ENCODE measurements around the gene TICRR.

TICRR gene

GRCh38 chr15:89656116-89656815 is 81.0 kb downstream of the TICRR start:
- no peak for DNase-seq (ENCODE audit: low spot score)

GRCh38 chr15:89657686-89658200 is 82.5 kb downstream of the TICRR start:
- DNase-seq (ENCODE audit: low spot score) = no peak

GRCh38 chr15:89659295-89659694 is 84.0 kb downstream of the TICRR start:
- DNase-seq (ENCODE audit: low spot score) = no peak

- no peak for DNase-seq (ENCODE audit: low spot score)
These were observed 85.3 kb downstream of the TICRR start for GRCh38 chr15:89660556-89660955.

GRCh38 chr15:89662893-89663626 is 87.8 kb downstream of the TICRR start:
- DNase-seq (ENCODE audit: low spot score) = no peak

DNA sequence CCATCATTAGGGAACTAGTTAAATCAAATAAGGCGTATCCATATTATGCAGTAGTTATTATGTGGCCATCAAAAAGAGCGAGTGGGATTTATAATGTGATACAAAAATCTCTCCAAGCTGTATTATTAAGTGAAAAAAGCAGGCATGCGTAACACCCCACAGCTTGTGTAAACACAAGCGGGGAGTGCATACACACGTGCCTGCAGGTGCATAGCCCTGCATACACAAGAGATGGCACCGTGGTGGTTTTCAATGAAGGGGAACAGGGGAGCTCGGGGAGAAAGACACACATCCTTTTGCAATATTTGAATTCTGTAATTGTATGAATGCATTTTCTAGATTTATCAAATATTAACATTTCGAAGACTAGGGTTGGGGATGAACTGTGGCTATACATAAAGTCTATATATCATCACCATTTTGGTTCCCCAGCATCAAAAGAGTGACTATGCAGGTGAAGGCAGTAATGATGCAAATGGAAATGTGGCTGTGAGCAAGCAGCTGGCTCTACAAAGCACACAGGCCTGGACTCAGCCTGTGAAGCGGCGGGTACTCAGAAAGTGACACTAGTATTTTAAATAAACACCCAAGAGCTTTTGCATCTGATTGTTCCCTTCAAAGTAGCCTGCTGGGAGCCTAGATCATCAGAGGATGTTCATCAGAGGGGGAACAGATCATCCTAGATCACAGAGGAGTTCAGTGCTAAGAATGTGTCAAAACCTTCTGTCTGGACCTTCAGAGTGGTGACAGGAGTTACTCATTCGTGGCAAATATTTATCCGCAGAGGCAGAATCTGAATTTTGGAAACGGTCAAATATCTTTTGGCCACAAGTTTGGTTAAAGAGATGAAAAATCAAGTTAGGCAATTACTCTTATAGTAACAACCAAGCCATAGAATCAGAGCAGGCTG is 89.4 kb downstream of the TICRR start:
- no peak for DNase-seq (ENCODE audit: low spot score)

- no peak for DNase-seq (ENCODE audit: low spot score)
These were observed 90.3 kb downstream of the TICRR start for GRCh38 chr15:89665449-89666181.

DNA sequence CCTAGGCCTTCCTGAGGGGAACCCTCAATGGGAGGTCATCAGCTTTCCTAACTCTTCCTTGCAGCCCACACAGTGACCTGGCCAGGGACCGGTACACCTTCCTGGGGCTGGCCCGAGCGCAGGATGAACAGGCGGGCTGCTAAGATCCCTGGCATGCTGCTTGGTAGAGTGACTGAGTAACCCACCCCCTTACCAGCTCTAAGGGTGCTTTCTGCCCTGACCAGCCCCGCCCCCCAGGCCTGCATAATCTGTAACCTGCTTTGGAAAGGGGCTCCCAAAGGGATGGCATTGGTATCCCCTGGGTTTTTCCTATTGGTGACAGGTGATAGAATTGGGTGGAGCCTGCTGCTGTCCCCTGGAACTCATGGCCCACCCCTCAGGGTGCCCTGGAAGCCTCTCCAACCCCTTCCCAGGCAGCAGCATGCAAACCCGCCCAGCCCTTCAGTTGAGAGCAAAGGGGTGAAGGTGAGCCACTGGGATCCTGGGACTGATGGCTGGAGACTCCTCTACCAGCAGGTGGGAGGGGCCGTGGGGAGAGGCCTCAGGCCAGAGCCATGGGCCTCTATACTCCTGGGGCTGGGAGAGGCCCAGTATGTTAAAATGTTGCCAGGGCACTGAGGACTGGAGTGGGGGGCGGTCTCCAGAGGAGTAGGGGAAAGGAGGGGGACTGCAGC is 91.1 kb downstream of the TICRR start:
- no peak for DNase-seq (ENCODE audit: low spot score)

- DNase-seq (ENCODE audit: low spot score) = no peak
These were observed 91.8 kb downstream of the TICRR start for GRCh38 chr15:89666858-89667705.

DNA sequence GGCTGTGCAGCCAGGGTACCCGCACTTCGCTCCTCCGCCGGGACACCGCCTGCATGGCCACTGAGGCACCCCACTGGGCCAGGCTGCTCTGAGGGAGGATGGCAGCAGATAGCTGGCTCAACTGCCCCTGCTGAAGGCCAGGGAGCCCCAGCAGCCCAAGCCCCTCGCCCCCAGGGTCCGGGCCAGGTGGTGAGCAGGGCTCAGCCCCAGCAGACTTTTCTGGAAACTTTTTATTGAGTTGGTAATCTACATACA is 92.4 kb downstream of the TICRR start:
- DNase-seq (ENCODE audit: low spot score) = no peak

DNA sequence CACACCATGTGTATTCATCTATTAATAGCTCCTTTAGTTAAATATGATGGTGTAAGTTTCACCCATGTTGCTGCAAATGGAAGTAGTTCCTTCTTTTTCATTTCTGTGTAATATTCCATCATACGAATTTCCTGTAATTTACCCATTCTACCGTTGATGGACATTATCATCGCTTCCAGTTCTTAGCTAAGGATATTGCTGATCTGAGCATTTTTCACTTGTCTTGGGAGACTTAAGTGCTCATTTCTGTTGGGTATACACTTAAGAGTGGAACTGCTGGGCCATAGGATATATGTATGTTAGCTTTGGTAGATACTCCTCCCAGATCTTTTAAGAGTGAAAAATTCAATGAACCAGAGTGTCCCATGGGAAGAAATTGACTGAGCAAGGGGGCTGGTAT is 92.9 kb downstream of the TICRR start:
- DNase-seq (ENCODE audit: low spot score) = no peak

GRCh38 chr15:89669309-89669865 is 94.1 kb downstream of the TICRR start:
- DNase-seq (ENCODE audit: low spot score) = no peak

DNA sequence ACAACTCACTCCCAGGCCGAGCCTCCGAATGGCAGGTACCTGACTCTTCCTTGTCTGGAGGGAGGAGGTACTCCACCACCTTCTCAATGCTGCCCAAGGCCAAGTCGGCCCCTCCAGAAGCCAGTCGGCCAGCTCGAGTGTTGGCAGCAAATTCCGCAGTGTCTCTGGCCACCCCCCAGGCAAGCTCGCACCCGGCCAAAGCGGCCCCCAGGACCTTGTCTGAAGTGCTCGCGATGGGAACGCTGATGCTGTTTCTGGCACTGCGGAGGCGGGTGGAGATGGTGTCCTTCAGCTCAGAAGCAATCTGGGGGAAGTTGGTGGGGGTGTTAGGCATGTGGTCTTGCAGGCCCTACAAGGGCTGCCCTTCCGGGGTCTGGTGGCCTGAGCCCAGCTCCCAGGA is 94.7 kb downstream of the TICRR start:
- no peak for DNase-seq (ENCODE audit: low spot score)

DNA sequence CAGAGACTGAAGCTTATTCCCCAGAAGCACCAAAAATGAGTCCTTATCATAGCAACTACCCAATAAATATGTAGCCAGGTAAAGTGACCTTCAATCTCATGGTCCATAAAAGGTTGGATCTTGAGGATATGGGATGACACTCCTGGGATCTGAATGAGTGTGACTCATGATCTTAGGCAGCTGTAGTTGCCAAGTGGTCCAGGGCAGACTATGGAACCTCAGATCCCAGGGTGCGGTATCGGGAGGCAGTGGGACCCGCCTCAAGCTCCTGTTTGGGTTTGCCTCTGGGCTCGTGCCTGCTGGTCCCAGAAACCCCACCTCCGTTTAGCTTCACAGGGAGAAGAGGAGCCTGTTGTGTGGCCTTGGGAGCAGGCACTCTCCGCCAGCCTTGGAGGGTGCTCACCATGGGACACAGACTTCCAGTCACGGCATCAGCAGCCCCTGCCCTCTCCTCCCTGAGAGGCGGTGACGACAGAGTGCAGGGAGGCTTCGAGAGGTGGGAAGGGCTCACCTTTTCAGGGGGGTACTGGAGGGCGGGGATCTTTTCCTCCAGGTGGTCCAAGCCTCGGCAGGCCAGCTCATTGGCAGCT is 95.8 kb downstream of the TICRR start:
- no peak for DNase-seq (ENCODE audit: low spot score)

DNA sequence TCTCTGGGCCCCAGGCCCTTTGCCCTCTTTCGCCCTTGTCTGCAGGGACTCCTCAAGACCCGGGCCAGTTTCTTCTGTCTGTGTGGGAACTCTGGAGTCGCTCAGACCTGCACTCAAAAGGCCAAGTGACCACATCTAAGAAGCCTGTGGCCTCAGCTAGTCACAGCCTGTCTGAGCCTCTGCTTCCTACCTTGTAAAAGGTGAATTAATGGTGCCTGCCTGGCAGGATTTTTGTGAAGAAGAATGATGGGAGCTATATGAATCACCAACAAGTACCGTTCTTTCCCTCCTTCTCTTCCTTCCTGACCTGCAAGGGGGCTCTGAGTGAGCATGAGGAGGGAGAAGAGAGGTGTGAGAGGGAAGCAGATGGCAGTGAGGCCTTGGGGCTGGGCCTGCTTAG is 96.4 kb downstream of the TICRR start:
- no peak for DNase-seq (ENCODE audit: low spot score)

- no peak for DNase-seq (ENCODE audit: low spot score)
These were observed 97.2 kb downstream of the TICRR start for GRCh38 chr15:89672221-89673164.

DNA sequence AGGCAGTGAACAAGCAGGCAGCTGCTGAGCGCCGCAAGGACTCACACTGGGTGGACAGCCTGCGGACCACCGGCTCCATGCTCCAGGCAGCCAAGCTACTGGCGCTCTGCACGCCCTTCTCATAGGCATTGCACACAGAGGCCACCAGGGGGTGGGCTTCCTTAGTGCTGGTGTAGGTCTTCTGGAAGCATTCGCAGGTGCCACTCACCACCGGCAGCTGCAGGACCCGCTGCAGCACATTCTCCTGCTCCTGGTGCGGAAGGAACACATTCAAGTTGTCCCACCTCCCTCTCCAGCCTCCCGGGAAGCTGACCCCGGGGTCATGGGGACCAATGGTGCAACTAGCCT is 97.9 kb downstream of the TICRR start:
- no peak for DNase-seq (ENCODE audit: low spot score)

DNA sequence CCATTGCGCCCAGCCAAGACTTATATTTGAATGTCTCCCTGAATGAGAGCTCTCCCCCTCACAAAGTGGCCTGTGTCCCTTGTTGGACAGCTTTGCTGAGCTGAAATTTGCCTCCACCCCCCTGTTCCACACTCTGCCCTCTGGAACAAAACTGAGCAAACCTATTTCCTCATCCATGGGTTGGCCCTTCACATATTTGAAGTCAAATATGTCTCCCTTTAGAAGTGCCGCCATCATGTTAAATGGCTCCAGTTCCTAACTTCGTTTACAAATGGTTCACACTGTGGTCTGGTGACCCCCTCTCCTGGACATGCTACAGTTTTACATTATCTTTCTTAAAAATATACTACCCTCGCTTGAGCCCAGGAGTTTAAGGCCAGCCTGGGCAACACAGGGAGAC is 99.3 kb downstream of the TICRR start:
- DNase-seq (ENCODE audit: low spot score) = no peak

- DNase-seq (ENCODE audit: low spot score) = no peak
These were observed 100.3 kb downstream of the TICRR start for GRCh38 chr15:89675606-89676005.

Measured in CD4-positive, alpha-beta T cell treated with Interleukin-2 at 100 ng/mL for 4 hours (primary cell).